ENCODE results near the gene JAG2. TPM values are rescaled to one million over a fixed set of nuclear protein-coding genes. Genes with fewer than 3 reads are reported as not detected.
A peak's percentile ranks its signal among the peaks of the same experiment; 100 is the strongest.

The JAG2 gene
- total RNA-seq: 10 to 100 TPM; 22.4 to 25.5 TPM
- long read RNA-seq, partial matches to known transcripts: 36 of 41 reads
- long read RNA-seq, other reads (novel, unspliced or antisense): 5 of 41 reads

- DNase-seq (peak; percentile 72), ATAC-seq (peak; percentile 2 to 21)
- intact Hi-C loops (cut with DNase I): no loop called here
Measured at GRCh38 chr14:105168496-105168978, at the start of gene JAG2. TSS of gene JAG2 (minus strand) at chr14:105168776. CDS start at chr14:105168420, 356 bp downstream.

GRCh38 chr14:105217774-105218173 is 49.2 kb upstream of the JAG2 start:
- intact Hi-C loops (cut with DNase I): no loop called here
- DNase-seq: no peak
- ATAC-seq: no peak

GRCh38 chr14:105216490-105217247 is 48.1 kb upstream of the JAG2 start:
- no peak for DNase-seq
- no peak for ATAC-seq
- intact Hi-C loops (cut with DNase I): no loop called here

GRCh38 chr14:105215602-105216001 is 47.0 kb upstream of the JAG2 start:
- DNase-seq (no peak), ATAC-seq (no peak)
- intact Hi-C loops (cut with DNase I): no loop called here

GRCh38 chr14:105214324-105214915 is 45.8 kb upstream of the JAG2 start:
- intact Hi-C loops (cut with DNase I): no loop called here
- ATAC-seq: no peak

GRCh38 chr14:105213361-105213760 is 44.8 kb upstream of the JAG2 start:
- ATAC-seq: no peak
- intact Hi-C loops (cut with DNase I): no loop called here
- no peak for DNase-seq

More at GRCh38 chr14:105214324-105214915, 45.8 kb upstream of the JAG2 start:
- no peak for DNase-seq

GRCh38 chr14:105212541-105213300 is 44.1 kb upstream of the JAG2 start:
- intact Hi-C loops (cut with DNase I): no loop called here
- DNase-seq: no peak
- ATAC-seq: peak in 1 of 2 donors; percentile 24

- DNase-seq (no peak), ATAC-seq (no peak)
- intact Hi-C loops (cut with DNase I): no loop called here
Measured at GRCh38 chr14:105211758-105212089, 43.1 kb upstream of the JAG2 start.

- ATAC-seq (no peak), DNase-seq (no peak)
- intact Hi-C loops (cut with DNase I): no loop called here
Measured at GRCh38 chr14:105211086-105211757, 42.6 kb upstream of the JAG2 start.

- intact Hi-C loops (cut with DNase I): no loop called here
- ATAC-seq (no peak), DNase-seq (no peak)
Measured at GRCh38 chr14:105210266-105211025, 41.9 kb upstream of the JAG2 start.

- DNase-seq (no peak), ATAC-seq (no peak)
- intact Hi-C loops (cut with DNase I): loop anchor here in 1 of 2 donors (10.0 kb wide), 1 partner anchor 315 kb away; the partner anchor contains the start of gene TMEM121
Measured at GRCh38 chr14:105209646-105210045, 41.1 kb upstream of the JAG2 start.

- DNase-seq (no peak), ATAC-seq (no peak)
- intact Hi-C loops (cut with DNase I): loop anchor here in 1 of 2 donors (10.0 kb wide), 1 partner anchor 316 kb away; the partner anchor contains the start of gene TMEM121
Measured at GRCh38 chr14:105209091-105209490, 40.5 kb upstream of the JAG2 start.

- ATAC-seq (no peak), DNase-seq (no peak)
- intact Hi-C loops (cut with DNase I): loop anchor here in 1 of 2 donors (10.0 kb wide), 1 partner anchor 316 kb away; the partner anchor contains the start of gene TMEM121
Measured at GRCh38 chr14:105208738-105209075, 40.1 kb upstream of the JAG2 start.

- intact Hi-C loops (cut with DNase I): loop anchor here in 1 of 2 donors (10.0 kb wide), 1 partner anchor 317 kb away; the partner anchor contains the start of gene TMEM121
- DNase-seq (no peak), ATAC-seq (no peak)
Measured at GRCh38 chr14:105207996-105208737, 39.6 kb upstream of the JAG2 start.

- ATAC-seq: peak in 1 of 2 donors; percentile 9
- no peak for DNase-seq
- intact Hi-C loops (cut with DNase I): loop anchor here in 1 of 2 donors (10.0 kb wide), 1 partner anchor 317 kb away; the partner anchor contains the start of gene TMEM121
Measured at GRCh38 chr14:105207460-105207901, 38.9 kb upstream of the JAG2 start.

GRCh38 chr14:105206873-105207272 is 38.3 kb upstream of the JAG2 start:
- intact Hi-C loops (cut with DNase I): loop anchor here in 1 of 2 donors (10.0 kb wide), 1 partner anchor 318 kb away; the partner anchor contains the start of gene TMEM121
- DNase-seq: no peak
- ATAC-seq: no peak

GRCh38 chr14:105205673-105206208 is 37.2 kb upstream of the JAG2 start:
- DNase-seq (no peak), ATAC-seq (peak; percentile 30 to 32)
- intact Hi-C loops (cut with DNase I): loop anchor here in 1 of 2 donors (10.0 kb wide), 1 partner anchor 319 kb away; the partner anchor contains the start of gene TMEM121

Measured in left cardiac atrium (tissue), 4 donors.